ENCODE data around the gene DOCK4. TPM values are rescaled to one million over a fixed set of nuclear protein-coding genes. Genes with fewer than 3 reads are reported as not detected.

Gene DOCK4
- total RNA-seq, 2 experiments from 2014 or later: 0.35 to 0.50 TPM

DNA sequence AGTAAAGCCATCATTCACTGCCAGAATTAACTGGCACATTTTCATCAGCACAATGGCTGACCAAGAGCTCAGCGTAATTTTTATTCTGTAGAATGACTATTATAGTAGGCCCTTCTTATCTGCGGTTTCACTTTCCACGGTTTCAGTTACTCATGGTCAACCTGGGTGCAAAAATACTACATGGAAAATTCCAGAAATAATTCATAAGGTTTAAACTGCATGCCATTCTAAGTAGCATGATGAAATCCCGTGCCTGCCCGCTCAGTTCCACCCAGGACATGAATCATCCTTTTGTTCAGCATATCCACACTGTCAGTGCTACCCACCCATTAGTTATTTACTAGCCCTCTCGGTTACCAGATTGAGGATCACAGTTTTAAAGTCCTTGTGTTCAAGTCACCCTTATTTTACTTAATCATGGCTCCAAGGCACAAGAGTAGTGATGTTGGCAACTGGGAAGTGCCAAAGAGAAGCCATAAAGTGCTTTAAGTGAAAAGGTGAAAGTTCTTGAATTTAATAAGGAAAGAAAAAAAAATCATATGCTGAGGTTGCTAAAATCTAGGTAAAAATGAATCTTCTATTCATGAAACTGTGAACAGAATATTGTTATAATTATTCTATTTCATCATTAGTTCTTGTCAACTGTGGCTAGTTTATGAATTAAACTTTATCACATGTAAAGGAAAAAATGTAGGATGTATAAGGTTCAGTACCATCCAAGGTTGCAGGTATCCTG, 204.9 kb downstream of the DOCK4 start:
- no peaks in the 10 kb centered on the region for H3K27me3 Mint-ChIP-seq
- no peaks in the 10 kb centered on the region for H3K4me1 Mint-ChIP-seq
- no peaks in the 10 kb centered on the region for H3K9me3 Mint-ChIP-seq
- H3K36me3 Mint-ChIP-seq (ENCODE audit: low read depth): no peaks in the 10 kb centered on the region
- no peak overlapping the region for H3K27ac Mint-ChIP-seq
- DNase-seq: no peak
- ChIA-PET CTCF (no interaction called here), POLR2A (no interaction called here)
- no peak overlapping the region for H3K4me3 Mint-ChIP-seq

DNA sequence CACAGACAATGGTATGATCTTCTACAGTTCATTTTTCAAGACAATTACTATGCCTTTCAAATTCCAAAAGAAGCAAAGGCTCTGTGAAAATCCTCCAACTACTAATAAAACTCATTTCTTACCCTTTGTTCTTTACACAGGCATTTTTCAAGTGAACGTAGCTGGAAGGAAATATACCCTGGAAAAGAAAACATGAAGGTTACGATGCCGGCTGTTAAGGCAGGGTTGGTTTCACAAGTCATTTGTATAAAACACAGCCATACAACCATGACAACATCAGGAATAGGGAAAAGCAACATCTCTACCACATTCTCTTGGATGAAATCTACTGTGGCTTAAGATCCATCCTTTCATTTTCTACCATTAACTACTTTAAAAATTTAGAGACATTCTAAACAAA, 207.9 kb downstream of the DOCK4 start:
- no peaks in the 10 kb centered on the region for H3K4me1 Mint-ChIP-seq
- DNase-seq: no peak
- ChIA-PET CTCF (no interaction called here), POLR2A (no interaction called here)
- H3K36me3 Mint-ChIP-seq (ENCODE audit: low read depth): no peaks in the 10 kb centered on the region
- no peaks in the 10 kb centered on the region for H3K27me3 Mint-ChIP-seq
- H3K9me3 Mint-ChIP-seq: no peaks in the 10 kb centered on the region
- no peak overlapping the region for H3K27ac Mint-ChIP-seq
- H3K4me3 Mint-ChIP-seq: no peak overlapping the region

DNA sequence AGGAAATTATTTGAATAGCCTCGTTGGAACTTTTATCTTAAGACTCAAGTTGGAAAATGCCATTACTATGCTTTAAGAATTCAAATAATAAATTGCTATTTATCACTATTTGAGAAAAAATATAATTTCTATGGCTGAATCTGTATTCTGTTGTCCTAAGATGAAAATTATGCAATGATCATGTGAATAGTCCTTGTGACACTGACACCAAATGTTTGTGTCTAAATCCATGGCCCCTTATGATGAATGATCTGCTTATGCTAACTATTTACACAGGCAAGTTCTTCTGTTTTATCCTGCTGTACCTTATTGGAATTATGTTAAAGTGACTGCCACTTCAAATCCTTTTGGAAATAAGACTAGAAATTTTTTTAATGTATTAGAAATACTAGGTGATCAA, 208.7 kb downstream of the DOCK4 start:
- no peak for DNase-seq
- ChIA-PET CTCF (no interaction called here), POLR2A (no interaction called here)
- Mint-ChIP-seq H3K4me3 (no peak overlapping the region), H3K4me1 (no peaks in the 10 kb centered on the region), H3K36me3 (ENCODE audit: low read depth) (no peaks in the 10 kb centered on the region), H3K27me3 (no peaks in the 10 kb centered on the region), H3K9me3 (no peaks in the 10 kb centered on the region), H3K27ac (no peak overlapping the region)

DNA sequence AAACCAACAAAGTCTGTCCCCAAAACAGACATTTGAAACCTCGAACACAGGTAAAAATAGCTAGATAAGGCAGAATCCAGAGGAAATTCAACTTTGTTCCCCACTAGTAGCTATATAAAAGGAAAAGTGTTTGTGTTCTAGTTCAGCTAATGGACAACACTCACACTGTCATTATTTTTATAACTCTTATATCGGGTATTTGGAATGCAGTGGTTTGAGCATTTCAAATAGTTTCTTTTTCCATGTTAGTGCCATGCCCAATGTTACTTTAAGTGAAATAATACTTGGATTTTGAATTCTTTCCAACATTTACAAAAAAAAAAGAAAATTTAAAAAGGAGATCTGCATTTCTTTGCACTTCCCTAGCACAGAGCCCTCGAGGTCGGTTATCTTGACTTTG, 213.6 kb downstream of the DOCK4 start:
- Mint-ChIP-seq H3K4me1 (no peaks in the 10 kb centered on the region), H3K27me3 (no peaks in the 10 kb centered on the region), H3K27ac (no peak overlapping the region), H3K36me3 (ENCODE audit: low read depth) (no peaks in the 10 kb centered on the region), H3K9me3 (no peaks in the 10 kb centered on the region), H3K4me3 (no peak overlapping the region)
- ChIA-PET POLR2A (no interaction called here), CTCF (no interaction called here)
- DNase-seq: no peak

DNA sequence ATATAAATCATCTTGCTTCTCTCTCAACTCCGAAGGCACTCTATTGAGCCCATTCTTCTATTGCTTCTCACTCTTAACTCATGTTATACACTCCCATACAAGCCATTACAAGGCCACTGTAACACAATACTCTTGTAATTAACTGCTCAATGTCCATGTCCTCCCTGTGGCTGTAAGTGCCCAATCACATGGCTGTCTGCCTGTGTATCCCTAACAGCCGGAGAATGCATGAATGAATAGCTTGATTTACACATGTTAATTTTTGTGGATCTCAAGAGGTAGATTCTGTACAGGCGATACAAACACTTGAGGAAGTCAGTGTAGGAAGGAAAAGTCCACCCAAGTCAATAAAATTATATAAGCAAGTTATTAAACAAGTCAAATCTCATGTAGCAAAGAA, 215.6 kb downstream of the DOCK4 start:
- ChIA-PET POLR2A (interaction anchor here (1.0 kb wide), 1 partner anchor 9 kb away, joined by 3 read pairs; no protein-coding TSS in a partner anchor), CTCF (no interaction called here)
- peaks cover 1% of the 10 kb centered on the region for H3K27me3 Mint-ChIP-seq
- H3K36me3 Mint-ChIP-seq (ENCODE audit: low read depth): no peaks in the 10 kb centered on the region
- H3K27ac Mint-ChIP-seq: no peak overlapping the region
- H3K9me3 Mint-ChIP-seq: no peaks in the 10 kb centered on the region
- H3K4me3 Mint-ChIP-seq: no peak overlapping the region
- no peaks in the 10 kb centered on the region for H3K4me1 Mint-ChIP-seq
- no peak for DNase-seq

DNA sequence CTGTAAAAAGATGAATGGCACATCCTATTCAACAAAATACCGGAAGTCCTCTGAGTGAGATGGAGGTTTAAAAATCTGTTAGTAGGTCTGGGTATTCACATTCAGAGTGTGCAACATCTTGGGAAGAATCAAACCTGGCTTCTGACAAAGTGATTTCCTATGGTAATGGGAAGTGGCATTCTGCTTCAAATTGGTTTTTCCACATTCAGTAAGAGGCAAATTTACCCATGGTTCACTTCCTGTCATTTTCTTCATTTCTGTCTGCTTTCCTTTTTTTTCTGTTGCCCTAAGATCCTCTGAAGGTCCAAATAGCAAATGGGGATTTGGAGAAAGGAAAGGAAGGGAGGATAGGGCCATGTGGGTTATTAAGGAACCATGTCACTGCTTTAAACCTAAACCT, 218.3 kb downstream of the DOCK4 start:
- Mint-ChIP-seq H3K4me3 (no peak overlapping the region), H3K36me3 (ENCODE audit: low read depth) (no peaks in the 10 kb centered on the region), H3K27me3 (peaks cover 1% of the 10 kb centered on the region), H3K4me1 (no peaks in the 10 kb centered on the region), H3K27ac (no peak overlapping the region), H3K9me3 (no peaks in the 10 kb centered on the region)
- ChIA-PET POLR2A (no interaction called here), CTCF (no interaction called here)
- no peak for DNase-seq

DNA sequence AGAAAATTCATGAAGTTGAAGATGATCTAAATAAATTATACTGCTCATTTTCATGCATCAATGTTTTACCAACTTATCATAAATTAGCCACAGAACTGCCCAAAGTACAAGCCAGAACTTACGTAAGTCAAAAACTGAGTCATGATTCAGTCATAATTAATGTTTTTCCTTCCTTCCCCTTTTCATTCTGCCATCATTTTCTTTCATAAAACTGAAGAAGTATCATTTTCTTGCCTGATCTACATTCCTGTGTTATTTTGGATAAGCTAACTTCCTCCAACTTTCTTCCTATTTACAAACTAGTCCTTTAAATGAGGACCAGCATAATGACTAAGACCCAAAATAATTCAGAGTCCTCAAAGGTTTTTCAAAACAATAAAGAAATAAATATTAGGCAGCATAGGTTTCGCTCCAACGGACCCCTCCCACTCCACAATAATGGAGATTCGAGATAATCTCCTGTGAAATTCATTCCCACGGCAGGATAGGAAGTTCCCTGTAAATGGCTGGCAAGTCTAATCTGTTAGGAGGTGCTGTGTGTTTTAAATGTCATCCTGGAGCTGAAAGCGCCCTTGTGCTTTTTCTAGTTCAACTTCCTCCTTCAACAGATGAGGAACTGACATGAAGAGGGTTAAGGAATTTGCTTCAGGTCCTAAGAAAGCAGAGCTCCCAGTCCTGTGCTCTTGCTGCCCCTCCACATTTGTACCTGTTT, 218.9 kb downstream of the DOCK4 start:
- POLR2A ChIA-PET: no interaction called here
- Mint-ChIP-seq H3K9me3 (no peaks in the 10 kb centered on the region), H3K27ac (no peak overlapping the region), H3K4me1 (no peaks in the 10 kb centered on the region), H3K4me3 (no peak overlapping the region), H3K36me3 (ENCODE audit: low read depth) (no peaks in the 10 kb centered on the region), H3K27me3 (peaks cover 1% of the 10 kb centered on the region)
- CTCF ChIA-PET: no interaction called here
- no peak for DNase-seq

DNA sequence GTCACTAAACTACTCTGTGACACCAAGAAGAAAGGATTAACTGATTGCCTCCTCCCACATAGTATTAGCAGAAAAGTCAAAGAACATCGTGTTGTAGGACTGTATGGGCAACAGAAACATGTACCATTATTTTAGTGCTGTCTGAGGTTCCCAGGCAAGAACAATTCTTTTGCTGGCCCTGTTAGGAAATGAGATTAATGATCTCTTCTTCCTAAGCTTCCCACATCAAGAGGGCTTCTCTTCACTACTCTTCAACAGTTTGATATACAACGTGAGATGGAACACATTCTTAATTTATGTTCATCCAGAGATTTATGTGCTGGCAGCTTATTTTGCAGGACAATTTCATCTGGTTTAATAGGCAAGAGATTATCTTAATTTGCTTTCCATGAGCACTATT, 219.6 kb downstream of the DOCK4 start:
- ChIA-PET POLR2A (no interaction called here), CTCF (no interaction called here)
- no peaks in the 10 kb centered on the region for H3K4me1 Mint-ChIP-seq
- peaks cover 1% of the 10 kb centered on the region for H3K27me3 Mint-ChIP-seq
- H3K9me3 Mint-ChIP-seq: no peaks in the 10 kb centered on the region
- H3K27ac Mint-ChIP-seq: no peak overlapping the region
- DNase-seq: no peak
- no peak overlapping the region for H3K4me3 Mint-ChIP-seq
- no peaks in the 10 kb centered on the region for H3K36me3 Mint-ChIP-seq (ENCODE audit: low read depth)

DNA sequence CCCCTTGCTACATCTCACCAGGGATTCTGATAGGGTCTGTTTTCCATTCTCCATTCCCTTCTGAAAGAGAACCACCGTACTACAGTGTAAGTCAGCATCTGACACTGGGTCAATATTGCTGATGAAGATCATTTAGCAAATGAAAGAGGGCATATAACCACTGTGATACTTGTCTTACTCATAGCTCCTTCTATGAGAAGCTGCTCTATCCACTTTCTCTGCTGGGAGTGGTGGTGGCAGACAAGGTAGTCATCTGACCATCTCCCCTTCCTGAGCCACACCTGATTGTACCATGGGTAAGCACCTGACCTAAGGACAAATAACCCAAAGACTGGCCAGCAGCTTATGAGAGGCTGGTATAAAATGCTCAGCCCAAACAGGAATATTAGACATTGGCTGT, 220.4 kb downstream of the DOCK4 start:
- no peaks in the 10 kb centered on the region for H3K36me3 Mint-ChIP-seq (ENCODE audit: low read depth)
- no peaks in the 10 kb centered on the region for H3K9me3 Mint-ChIP-seq
- no peak for DNase-seq
- ChIA-PET CTCF (no interaction called here), POLR2A (no interaction called here)
- H3K27ac Mint-ChIP-seq: no peak overlapping the region
- no peaks in the 10 kb centered on the region for H3K4me1 Mint-ChIP-seq
- peaks cover 1% of the 10 kb centered on the region for H3K27me3 Mint-ChIP-seq
- no peak overlapping the region for H3K4me3 Mint-ChIP-seq

DNA sequence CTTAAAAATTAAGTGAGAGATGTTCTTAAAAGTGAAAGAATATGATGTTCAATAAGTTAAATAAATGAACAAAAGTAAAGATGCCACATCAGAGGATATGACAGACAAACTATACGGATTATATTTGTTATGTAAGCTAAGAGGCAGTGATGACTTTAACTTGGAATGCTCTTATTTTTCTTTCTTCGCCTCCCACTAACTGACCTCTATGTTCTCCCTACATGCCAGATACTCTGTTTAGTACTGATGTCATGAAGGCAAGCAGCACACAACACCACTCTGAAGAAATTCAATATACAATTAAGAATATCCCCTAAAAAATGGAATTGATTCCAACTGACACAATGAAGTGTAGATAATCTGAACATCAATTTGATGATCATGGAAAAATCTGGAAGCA, 223.4 kb downstream of the DOCK4 start:
- H3K4me1 Mint-ChIP-seq: no peaks in the 10 kb centered on the region
- no peak overlapping the region for H3K27ac Mint-ChIP-seq
- no peak for DNase-seq
- peaks cover 1% of the 10 kb centered on the region for H3K27me3 Mint-ChIP-seq
- ChIA-PET POLR2A (no interaction called here), CTCF (no interaction called here)
- no peak overlapping the region for H3K4me3 Mint-ChIP-seq
- H3K36me3 Mint-ChIP-seq (ENCODE audit: low read depth): no peaks in the 10 kb centered on the region
- H3K9me3 Mint-ChIP-seq: no peaks in the 10 kb centered on the region

DNA sequence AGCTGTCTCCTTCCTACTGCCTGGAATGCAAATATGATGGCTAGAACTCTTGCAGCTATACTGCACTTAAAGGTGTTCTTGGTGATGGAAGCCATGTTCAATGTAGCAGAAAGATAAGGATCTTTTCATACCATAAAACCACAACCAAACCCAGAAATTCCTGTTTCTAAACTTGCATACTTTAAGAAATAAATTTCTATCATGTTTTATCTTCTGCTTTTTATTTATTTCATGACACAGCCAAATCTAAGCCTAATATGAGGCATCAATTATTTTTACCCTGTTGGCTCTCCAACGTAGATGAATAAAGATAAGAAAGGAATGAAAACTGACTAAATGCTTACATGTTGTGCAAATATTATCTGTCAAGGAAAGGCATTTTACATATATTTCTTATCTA, 224.1 kb downstream of the DOCK4 start:
- Mint-ChIP-seq H3K9me3 (no peaks in the 10 kb centered on the region), H3K36me3 (ENCODE audit: low read depth) (no peaks in the 10 kb centered on the region), H3K27ac (no peak overlapping the region), H3K4me1 (no peaks in the 10 kb centered on the region), H3K4me3 (no peak overlapping the region), H3K27me3 (peaks cover under 1% of the 10 kb centered on the region)
- CTCF ChIA-PET: no interaction called here
- POLR2A ChIA-PET: interaction anchor here (1.0 kb wide), 1 partner anchor 9 kb away, joined by 3 read pairs; no protein-coding TSS in a partner anchor
- DNase-seq: no peak

DNA sequence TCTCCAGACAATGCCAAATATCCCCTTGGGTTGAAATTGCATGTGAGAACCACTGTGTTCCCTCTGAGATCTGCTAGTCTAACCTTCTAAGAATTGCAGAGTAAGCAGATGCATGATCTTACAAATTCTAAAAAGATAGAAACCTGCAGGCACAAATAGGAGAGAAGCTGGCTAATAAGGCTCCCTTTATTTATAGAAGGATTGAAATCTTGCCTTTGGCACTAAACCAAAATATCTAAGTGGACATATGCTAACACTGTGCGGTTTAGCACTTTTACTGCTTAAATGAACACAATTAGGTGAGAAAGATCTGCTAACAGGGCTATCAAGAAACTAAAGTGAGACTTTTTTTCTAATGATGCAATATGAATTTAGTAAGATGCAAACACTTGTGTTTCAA, 225.5 kb downstream of the DOCK4 start:
- Mint-ChIP-seq H3K9me3 (no peaks in the 10 kb centered on the region), H3K27ac (no peak overlapping the region), H3K4me1 (no peaks in the 10 kb centered on the region), H3K4me3 (no peak overlapping the region), H3K36me3 (ENCODE audit: low read depth) (no peaks in the 10 kb centered on the region), H3K27me3 (no peaks in the 10 kb centered on the region)
- ChIA-PET POLR2A (no interaction called here), CTCF (no interaction called here)
- no peak for DNase-seq

DNA sequence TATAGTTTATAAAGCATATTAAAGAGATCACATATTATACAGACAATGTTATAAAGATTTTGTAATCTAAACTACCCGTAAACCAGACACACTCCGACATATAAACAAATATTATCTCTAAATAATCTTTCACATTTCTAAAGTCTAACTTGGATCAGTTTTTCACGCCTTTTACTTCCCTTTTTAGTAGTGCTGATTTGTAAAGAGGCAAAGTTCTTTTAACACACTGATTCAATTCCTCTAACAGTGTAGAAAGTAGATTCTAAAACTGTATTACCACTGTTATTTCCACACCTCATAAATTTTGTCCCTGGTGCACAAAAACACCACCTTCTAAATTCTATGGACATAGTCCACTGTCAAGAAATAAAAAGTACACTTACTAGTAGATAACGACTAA, 230.9 kb downstream of the DOCK4 start:
- CTCF ChIA-PET: no interaction called here
- POLR2A ChIA-PET: no interaction called here
- Mint-ChIP-seq H3K4me1 (no peaks in the 10 kb centered on the region), H3K27ac (no peak overlapping the region), H3K36me3 (ENCODE audit: low read depth) (no peaks in the 10 kb centered on the region), H3K9me3 (no peaks in the 10 kb centered on the region), H3K4me3 (no peak overlapping the region), H3K27me3 (no peaks in the 10 kb centered on the region)
- no peak for DNase-seq

DNA sequence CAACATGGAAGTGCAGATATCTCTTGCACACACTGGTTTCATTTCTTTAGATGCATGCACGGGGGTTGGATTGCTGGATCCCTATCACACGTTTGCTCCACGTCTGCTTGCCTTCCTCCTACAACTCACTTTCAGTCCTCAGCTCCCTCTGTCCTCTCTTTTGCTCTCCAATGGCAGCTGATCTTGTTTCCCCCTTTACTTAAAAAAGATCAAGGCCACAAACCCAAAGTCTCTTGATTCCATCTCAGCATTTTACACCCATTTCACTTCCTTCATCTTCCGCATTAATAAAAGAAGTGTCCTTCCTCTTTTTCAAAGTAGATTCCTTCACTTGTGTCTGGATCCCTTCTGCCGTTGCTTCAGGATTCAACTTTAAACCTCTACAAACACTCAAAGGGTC, 245.2 kb downstream of the DOCK4 start:
- CTCF ChIA-PET: no interaction called here
- POLR2A ChIA-PET: no interaction called here
- DNase-seq: no peak
- Mint-ChIP-seq H3K9me3 (peaks cover 6% of the 10 kb centered on the region), H3K27ac (no peak overlapping the region), H3K4me3 (no peak overlapping the region), H3K36me3 (ENCODE audit: low read depth) (no peaks in the 10 kb centered on the region), H3K27me3 (no peaks in the 10 kb centered on the region), H3K4me1 (no peaks in the 10 kb centered on the region)

All from activated CD4-positive, alpha-beta memory T cell treated with anti-CD3 and anti-CD28 coated beads, Interleukin-2, amount 10 ng/mL, durations not matched to agents 7 days and 5 days (primary cell).